ENCODE results near the gene TSPAN1. TPM values are rescaled to one million over a fixed set of nuclear protein-coding genes. Genes with fewer than 3 reads are reported as not detected.
"Not testable (repeated sequence)": the region's sequence is repeated elsewhere in the genome, so short reads cannot be mapped to it uniquely, and the experiment has no call there.

Gene TSPAN1
- total RNA-seq, 1 experiment from 2014 or later: 2.7 TPM

- DNase-seq (ENCODE audit: low read depth): no peak
These were observed 43.6 kb downstream of the TSPAN1 start for GRCh38 chr1:46218443-46218842.

DNA sequence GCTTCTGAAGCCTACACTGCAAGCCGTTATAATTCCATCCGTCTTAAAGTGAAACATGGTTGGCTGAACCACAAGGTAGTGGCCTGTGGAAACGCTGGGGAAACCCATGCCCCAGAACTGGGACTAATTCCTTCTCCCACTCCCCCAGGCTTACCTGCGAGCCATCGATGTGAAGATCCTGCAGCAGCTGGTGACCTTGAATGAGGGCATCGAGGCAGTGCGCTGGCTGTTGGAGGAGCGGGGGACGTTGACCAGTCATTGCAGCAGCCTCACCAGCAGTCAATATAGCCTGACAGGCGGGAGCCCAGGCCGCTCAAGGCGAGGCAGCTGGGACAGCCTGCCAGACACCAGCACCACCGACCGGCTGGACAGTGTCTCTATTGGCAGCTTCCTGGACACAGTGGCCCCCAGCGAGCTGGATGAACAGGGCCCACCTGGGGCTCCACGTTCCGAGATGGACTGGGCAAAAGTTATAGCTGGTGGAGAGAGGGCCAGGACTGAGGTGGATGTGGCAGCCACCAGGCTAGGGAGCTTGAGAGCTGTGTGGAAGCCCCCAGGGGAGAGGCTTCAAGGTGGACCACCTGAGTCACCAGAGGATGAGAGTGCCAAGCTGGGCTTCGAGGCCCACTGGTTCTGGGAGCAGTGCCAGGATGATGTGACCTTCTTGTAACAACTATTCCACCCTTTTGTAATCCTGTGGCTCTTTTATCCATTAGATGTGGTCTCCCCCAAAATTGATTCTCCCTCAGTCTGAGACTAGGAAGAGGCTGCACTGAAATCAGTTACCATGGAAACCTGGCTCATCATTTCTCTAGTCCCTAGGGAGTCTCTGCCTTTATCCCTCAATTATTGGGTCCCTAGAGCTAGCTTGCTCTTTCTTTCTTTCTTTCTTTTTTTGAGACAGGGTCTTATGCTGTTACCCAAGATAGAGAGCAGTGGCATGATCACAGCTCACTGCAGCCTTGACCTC is 44.9 kb downstream of the TSPAN1 start:
- DNase-seq (ENCODE audit: low read depth): peak; percentile 9

- DNase-seq (ENCODE audit: low read depth): no peak
These were observed 45.9 kb downstream of the TSPAN1 start for GRCh38 chr1:46220808-46221207.

GRCh38 chr1:46221749-46222148 is 46.9 kb downstream of the TSPAN1 start:
- no peak for DNase-seq (ENCODE audit: low read depth)

- not testable (repeated sequence) for DNase-seq (ENCODE audit: low read depth)
These were observed 48.2 kb downstream of the TSPAN1 start for GRCh38 chr1:46223055-46223454.

GRCh38 chr1:46223472-46223943 is 48.6 kb downstream of the TSPAN1 start:
- peak; percentile 91 for DNase-seq (ENCODE audit: low read depth)

DNA sequence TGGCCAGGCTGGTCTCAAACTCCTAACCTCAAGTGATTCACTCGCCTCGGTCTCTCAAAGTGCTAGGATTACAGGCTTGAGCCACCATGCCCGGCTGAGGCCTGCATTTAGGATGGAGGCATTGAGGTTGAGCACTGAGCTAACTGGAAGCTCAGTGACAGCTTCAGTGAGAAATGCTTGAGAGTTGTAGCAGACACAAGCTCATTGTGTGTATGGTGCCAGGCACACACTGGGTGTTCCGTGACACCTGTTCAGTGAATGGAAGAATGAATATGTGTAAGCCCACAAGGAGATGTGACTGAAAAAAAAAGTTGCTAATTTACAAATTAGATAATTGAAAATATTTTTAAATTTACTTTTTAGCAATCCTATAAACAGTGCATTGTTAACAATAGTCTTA is 50.1 kb downstream of the TSPAN1 start:
- DNase-seq (ENCODE audit: low read depth): no peak

DNA sequence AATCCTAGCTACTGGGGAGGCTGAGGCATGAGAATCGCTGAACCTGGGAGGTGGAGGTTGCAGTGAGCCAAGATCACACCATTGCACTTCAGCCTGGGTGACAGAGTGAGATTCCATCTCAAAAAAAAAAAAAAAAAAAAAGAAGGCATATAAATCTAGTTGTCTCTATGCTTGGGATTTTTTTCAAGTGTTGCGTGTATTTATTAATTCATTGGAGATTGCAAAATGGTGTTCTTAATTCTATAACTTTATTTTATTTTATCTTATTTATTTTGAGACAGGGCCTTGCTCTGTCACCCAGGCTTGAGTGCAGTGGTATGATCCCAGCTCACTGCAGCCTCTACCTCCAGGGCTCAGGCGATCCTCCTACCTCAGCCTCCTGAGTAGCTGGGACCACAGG is 56.3 kb downstream of the TSPAN1 start:
- DNase-seq (ENCODE audit: low read depth): not testable (repeated sequence)

Other genes starting within 250 kb of the TSPAN1 start
- 13.4 and 19.2 TPM in 2 replicates for gene PIK3R3, start 42.5 kb upstream of the TSPAN1 start, total RNA-seq (2014; rRNA removed)
- gene P3R3URF, start 1.4 kb downstream of the TSPAN1 start, total RNA-seq (2014; rRNA removed): not detected in 2 replicates
- gene POMGNT1, start 23.3 kb downstream of the TSPAN1 start, total RNA-seq (2014; rRNA removed): 136 and 149 TPM in 2 replicates
- 1.3 and 2.4 TPM in 2 replicates for gene LURAP1, start 28.2 kb downstream of the TSPAN1 start, total RNA-seq (2014; rRNA removed)
- 14.7 and 16.6 TPM in 2 replicates for gene RAD54L, start 72.7 kb downstream of the TSPAN1 start, total RNA-seq (2014; rRNA removed)
- gene LRRC41, start 128.5 kb downstream of the TSPAN1 start, total RNA-seq (2014; rRNA removed): 106 and 107 TPM in 2 replicates
- 428 and 432 TPM in 2 replicates for gene UQCRH, start 128.6 kb downstream of the TSPAN1 start, total RNA-seq (2014; rRNA removed)
- gene NSUN4, start 165.7 kb downstream of the TSPAN1 start, total RNA-seq (2014; rRNA removed): 13.0 and 14.3 TPM in 2 replicates
- not detected in 2 replicates for gene FAAH, start 219.2 kb downstream of the TSPAN1 start, total RNA-seq (2014; rRNA removed)

Measured in LHCN-M2 (cell line).